Skeletal muscle cell (primary cell): ENCODE measurements around the gene PRDM11.

Experiments used
- DNase-seq: peaks from one replicate; pipeline ENCODE4 v3.0.0-alpha.2; 2010; ENCODE audit warnings: low read depth
- H3K4me3 ChIP-seq: 2 replicates; pipeline ENCODE4 v1.5.1; 2011; ENCODE audit warnings: low read depth, mild to moderate bottlenecking, control low read depth, low read length, moderate library complexity

The PRDM11 gene

DNA sequence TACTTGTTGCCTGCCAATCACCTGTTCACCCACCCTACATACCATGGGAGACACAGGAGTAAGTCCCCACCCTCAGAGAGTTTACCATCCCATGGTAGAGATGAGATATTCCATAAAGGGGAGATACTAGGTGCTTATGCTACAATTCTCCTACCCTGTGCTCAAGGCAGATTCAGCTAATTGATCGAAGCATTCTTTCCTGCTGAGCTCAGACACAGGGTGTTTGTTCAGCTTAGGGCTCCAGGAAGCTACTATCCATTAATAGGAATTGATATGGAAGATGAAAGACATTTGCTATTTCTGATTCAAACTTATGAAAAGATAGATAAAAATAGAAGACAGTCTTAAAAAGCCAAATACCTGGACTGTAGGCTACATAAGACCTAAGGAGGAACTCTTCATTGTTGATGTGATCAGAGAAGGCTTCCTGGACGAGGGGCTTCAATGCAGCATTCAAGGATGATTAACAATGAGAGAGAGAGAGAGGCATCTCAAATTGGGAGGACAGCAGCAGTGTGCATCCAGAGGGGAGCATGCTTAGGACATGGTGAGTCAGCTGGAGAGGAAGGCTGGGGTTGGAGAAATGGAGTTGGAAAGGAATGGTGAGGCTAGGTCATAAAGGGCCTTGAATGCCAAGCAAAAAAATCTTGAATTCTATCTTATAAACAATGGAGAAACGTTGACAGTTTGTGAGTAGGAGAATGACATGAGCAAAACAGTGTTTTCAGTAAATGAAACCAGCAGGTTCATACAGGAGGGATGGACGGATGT, 124.7 kb downstream of the PRDM11 start:
- no peak overlapping the region for H3K4me3 ChIP-seq
- DNase-seq: no peak

DNA sequence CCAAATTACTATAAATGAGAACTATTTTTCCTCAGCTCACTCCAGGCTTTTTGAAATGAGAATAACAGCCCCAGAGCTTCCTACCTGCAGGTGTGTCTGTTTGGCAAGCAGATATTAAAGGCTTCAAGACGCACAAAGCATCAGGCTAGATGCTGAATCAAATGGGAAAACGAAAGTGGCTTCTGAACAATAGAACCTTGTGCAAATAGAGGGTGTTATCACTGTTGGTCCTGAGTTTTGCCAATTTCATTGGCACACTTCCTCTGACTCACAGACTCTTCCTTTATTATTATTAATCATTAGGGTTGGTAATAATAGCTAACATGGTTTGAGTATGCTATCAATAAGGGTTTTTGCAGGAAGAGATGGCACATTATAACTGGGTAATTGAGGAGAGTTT, 126.3 kb downstream of the PRDM11 start:
- no peak overlapping the region for H3K4me3 ChIP-seq
- no peak for DNase-seq

DNA sequence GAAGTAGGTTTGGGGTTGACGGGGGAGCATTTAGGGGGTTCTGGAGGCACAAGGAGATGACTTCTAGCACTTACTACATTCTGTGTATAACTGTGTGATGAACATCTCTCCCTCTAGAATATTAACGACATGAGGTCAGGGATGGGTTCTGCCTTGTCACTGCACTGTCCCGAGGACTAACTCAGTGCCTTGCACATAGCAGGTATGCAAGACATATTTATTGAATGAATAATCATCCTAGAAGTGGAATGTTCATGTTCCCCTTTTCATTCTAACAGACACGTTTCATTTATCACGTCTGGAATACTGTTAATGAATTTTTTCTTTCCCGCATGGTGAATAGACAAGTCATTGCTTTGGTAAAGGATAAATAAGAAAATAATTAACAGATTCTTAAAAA, 127.1 kb downstream of the PRDM11 start:
- no peak for DNase-seq

DNA sequence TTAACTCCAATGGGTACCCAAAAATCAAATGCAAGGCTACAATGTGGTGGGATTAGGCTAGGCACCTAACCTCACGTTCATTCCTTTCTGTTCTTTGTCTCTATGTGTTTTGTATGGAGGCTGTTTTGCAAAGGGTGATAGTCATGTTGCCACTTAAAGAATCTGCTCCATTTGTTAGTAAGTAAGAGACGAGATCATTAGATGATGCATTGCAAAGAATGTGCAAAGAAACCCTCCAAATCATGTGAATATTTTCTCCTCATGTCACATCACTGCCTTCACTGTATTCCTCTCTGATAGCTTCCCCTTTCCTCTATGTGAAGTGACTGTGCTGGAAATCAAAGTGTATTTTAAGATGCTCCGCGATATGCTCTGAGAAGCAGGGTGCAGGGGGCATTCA, 127.8 kb downstream of the PRDM11 start:
- H3K4me3 ChIP-seq: no peak overlapping the region
- no peak for DNase-seq

More for the DNA sequence above, 127.1 kb downstream of the PRDM11 start:
- no peak overlapping the region for H3K4me3 ChIP-seq

DNA sequence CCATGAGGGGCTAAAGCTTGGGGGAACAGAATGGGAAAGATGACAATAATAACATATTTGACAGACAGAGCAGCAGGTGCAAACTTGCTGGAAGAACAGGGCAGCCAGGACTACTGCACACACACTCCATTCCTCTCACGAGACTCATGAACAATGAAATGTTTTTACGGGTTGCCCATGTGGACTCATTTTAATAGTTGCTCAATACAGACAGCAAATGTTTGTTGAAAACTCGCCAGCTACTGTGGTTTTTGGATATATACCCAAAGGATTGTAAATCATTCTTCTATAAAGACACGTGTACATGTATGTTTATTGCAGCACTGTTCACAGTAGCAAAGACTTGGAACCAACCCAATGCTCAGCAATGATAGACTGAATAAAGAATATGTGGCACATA, 129.4 kb downstream of the PRDM11 start:
- peak; percentile 38 for DNase-seq
- no peak overlapping the region for H3K4me3 ChIP-seq

DNA sequence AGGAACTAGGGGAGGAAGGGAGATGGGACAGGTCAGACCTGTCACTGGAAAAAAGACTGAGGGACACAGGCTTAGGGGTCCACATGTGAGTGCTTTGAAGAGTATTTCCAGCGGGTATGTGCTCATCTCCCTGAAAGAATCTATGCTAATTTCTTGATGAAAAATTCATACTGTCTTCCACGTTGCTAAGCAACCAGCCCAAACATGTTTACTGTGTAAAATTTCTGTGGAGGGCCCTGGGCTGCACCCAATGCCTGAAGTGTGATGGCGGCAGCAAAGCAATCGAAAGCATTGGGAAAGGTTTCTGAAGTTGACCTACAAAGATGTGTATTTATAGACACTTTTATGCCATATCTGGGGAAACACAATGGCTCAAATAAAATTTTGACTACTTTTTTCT, 132.3 kb downstream of the PRDM11 start:
- DNase-seq: no peak
- no peak overlapping the region for H3K4me3 ChIP-seq

DNA sequence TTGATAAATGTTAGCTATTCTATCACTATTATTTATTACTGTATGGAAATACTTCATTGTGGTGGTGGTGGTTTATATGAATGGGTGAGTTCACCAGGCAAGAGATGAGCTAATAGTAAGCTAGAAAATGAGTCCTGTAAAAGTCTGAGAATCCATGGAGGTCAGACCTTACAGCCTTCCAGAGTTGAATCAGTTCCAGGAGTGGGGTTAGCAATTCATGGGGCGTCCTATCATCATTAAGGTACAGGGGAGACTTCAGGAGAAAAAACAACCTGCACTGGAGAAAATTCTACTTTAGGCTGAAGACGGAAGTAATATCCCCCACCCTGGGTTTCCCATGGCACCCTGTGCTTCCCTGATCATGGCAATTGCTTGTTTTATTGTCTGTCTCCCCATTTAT, 133.2 kb downstream of the PRDM11 start:
- no peak overlapping the region for H3K4me3 ChIP-seq
- no peak for DNase-seq

DNA sequence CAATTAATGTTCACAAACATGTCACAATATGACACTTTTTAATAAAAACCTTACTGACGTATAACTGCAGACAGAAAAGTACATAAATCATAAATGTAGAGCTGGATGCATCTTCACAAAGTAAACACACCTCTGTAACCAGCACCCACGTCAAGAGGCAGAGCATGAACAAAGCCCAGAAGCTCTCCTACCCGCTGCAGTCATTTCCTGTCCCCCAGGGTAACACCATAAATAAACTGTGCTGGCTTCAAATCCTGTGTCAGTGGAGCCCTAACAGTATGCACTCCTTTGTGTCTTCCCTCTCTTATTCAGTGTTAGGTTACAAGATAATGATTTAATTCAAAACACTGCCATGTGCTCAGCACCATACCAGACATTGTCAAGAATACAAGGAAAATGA, 134.0 kb downstream of the PRDM11 start:
- no peak for DNase-seq
- no peak overlapping the region for H3K4me3 ChIP-seq

DNA sequence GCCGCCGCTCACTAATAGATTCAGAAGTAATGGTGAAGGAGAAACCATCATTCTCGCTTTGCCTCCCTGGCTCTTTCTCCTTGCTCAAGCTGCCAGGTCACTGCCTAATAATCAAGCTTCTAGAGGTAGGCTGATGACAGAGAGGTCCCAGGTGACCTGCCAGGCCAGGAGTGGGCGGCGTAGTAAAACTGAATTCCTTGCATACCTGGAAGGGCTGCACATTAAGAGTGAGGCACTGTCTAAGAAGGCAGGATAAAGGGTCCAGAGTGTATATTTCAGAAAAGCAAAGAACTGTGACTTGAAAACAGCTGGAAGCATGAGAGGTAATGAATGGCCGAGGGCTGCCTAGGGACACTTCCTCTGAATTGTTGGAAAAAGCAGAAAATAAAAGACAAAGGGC, 135.6 kb downstream of the PRDM11 start:
- H3K4me3 ChIP-seq: no peak overlapping the region
- no peak for DNase-seq
